GM10847 (cell line): Measurements from ENCODE around the gene IDUA.

Source experiments
- POLR2A ChIP-seq: IDR thresholded peaks from 2 replicates; pipeline ENCODE4 v1.6.1; 2011; ENCODE audit not compliant: insufficient read length; ENCODE audit errors: extremely low read depth

The IDUA gene

GRCh38 chr4:986879-987623 lies at the start of gene IDUA:
Gene IDUA, plus strand, starts transcription at chr4:987044. Its CDS starts 41 bp downstream, at chr4:987085.
- TF ChIP-seq POLR2A, result no peak

GRCh38 chr4:945274-946102 lies 41.4 kb upstream of the IDUA start:
- no peak for TF ChIP-seq POLR2A

- TF ChIP-seq POLR2A, result no peak
These were observed 40.8 kb upstream of the IDUA start for GRCh38 chr4:946103-946450.

- no peak for TF ChIP-seq POLR2A
These were observed 40.0 kb upstream of the IDUA start for GRCh38 chr4:946517-947471.

- TF ChIP-seq POLR2A, result no peak
These were observed 39.3 kb upstream of the IDUA start for GRCh38 chr4:947491-947971.

GRCh38 chr4:948101-948935 lies 38.5 kb upstream of the IDUA start:
- TF ChIP-seq POLR2A, result no peak

GRCh38 chr4:948936-949300 lies 37.9 kb upstream of the IDUA start:
- no peak for TF ChIP-seq POLR2A

- TF ChIP-seq POLR2A, result no peak
These were observed 37.2 kb upstream of the IDUA start for GRCh38 chr4:949656-950055.

GRCh38 chr4:950136-951020 lies 36.5 kb upstream of the IDUA start:
- no peak for TF ChIP-seq POLR2A

- TF ChIP-seq POLR2A, result no peak
These were observed 35.7 kb upstream of the IDUA start for GRCh38 chr4:951186-951585.

- TF ChIP-seq POLR2A, result no peak
These were observed 35.0 kb upstream of the IDUA start for GRCh38 chr4:951594-952468.

- no peak for TF ChIP-seq POLR2A
These were observed 33.8 kb upstream of the IDUA start for GRCh38 chr4:952881-953573.

- TF ChIP-seq POLR2A, result no peak
These were observed 33.3 kb upstream of the IDUA start for GRCh38 chr4:953574-953915.
